Neural progenitor cell (in vitro differentiated cells): Measurements from ENCODE around the gene CAPRIN1.

Experiments
- CTCF ChIP-seq: fragments of 200-600 bp; sonication (generic); IDR thresholded peaks from 2 replicates; pipeline ENCODE4 v1.5.1; 2017; ENCODE audit warnings: antibody characterized with exemption, mild to moderate bottlenecking
- EZH2 ChIP-seq: fragments of 200-600 bp; sonication (generic); IDR thresholded peaks from 2 replicates; pipeline ENCODE4 v1.6.1; 2017; ENCODE audit warnings: antibody characterized with exemption, mild to moderate bottlenecking, moderate library complexity

GRCh38 chr11:34040571-34040970, 11.0 kb upstream of the CAPRIN1 start:
- no peak for TF ChIP-seq CTCF
- TF ChIP-seq EZH2: no peak
